PC-9 (cell line): ENCODE measurements around the gene GNB1.

Experiments
- EZH2 ChIP-seq: fragments of 200-600 bp; sonication (generic); IDR thresholded peaks from 2 replicates; pipeline ENCODE4 v1.8.0; 2017; ENCODE audit warnings: antibody characterized with exemption, low read depth
- TF ChIP-seq, protein P1 (sequence below): fragments of 200-600 bp; sonication (generic); conservative IDR thresholded peaks from 2 replicates; pipeline ENCODE4 v1.6.1; 2017; ENCODE audit warnings: mixed run types, antibody characterized with exemption, mild to moderate bottlenecking, moderate library complexity

DNA sequence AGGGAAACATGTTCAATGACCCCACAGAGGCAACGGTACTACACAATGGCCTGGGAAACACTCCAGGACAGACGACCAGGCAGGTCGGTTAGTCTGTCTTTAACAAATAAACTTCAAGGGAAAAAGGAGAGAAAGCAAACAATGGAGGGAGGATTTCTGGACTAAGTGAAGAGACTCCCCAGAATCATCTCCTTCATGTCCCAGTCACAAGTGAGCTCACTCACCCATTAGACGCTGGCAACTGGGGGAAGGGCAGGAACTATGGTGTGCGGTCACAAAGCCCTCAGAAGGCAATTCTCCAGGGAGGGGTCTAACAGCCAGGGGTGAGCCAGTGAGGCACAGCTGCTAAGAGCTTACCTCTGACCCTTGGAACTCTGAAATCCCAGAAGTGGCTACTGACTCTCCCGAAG, 57.0 kb downstream of the GNB1 start:
- TF ChIP-seq, protein P1, sequence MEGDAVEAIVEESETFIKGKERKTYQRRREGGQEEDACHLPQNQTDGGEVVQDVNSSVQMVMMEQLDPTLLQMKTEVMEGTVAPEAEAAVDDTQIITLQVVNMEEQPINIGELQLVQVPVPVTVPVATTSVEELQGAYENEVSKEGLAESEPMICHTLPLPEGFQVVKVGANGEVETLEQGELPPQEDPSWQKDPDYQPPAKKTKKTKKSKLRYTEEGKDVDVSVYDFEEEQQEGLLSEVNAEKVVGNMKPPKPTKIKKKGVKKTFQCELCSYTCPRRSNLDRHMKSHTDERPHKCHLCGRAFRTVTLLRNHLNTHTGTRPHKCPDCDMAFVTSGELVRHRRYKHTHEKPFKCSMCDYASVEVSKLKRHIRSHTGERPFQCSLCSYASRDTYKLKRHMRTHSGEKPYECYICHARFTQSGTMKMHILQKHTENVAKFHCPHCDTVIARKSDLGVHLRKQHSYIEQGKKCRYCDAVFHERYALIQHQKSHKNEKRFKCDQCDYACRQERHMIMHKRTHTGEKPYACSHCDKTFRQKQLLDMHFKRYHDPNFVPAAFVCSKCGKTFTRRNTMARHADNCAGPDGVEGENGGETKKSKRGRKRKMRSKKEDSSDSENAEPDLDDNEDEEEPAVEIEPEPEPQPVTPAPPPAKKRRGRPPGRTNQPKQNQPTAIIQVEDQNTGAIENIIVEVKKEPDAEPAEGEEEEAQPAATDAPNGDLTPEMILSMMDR: no peak
- no peak for TF ChIP-seq EZH2
